Ovary (tissue), 3 donors: ENCODE measurements around the gene IDE.

Source experiments
- POLR2A ChIP-seq: fragments of 450-650 bp; IDR thresholded peaks from one replicate; pipeline ENCODE4 v1.6.1; 2017; ENCODE audit warnings: antibody characterized with exemption, mild to moderate bottlenecking, moderate library complexity
- TF ChIP-seq, protein P1 (sequence below), 3 donors: fragments of 450-650 bp in 2 of 3; fragments of 200-600 bp in 1 of 3; IDR thresholded peaks; one replicate each; pipeline versions ENCODE4 v1.5.1 to v1.8.0; 2016 to 2022; ENCODE audit warnings: antibody characterized with exemption in 3 of 3, mild to moderate bottlenecking in 1 of 3
- donor health status: DM: no; HTN: no; CAD: no.

DNA sequence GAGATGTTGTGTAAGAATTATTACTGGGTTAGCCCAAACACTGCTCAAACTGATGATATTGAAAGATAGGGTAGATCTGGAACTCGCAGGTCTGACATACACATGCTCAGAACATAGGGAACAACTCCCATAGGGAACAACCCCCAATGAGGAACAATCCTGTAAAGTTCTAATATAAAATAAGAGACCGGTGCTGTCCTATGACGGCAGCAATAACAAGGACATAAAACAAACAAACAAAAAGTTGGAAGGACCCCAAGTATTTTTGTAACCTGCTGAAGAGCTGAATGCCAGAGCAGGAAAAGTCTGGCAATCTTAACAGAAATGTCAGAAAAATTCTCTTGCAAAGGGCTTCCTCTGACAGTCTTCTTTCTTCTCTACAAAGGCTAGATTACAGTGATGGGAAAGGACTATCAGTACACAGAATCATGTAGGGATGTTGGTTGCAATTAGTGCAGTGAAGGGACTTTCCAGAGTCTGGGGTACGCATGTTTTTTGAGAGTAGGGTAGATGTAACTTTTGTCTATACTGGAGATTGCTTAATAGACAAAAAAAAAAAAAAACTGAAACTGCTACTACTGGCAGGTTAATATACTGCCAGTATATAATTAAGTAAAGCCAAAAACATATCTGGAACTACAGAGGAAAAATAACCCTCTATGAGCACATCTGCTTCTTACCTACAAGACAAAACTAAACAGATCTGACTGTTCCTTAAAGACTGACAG is 35.5 kb downstream of the IDE start:
- TF ChIP-seq, protein P1, sequence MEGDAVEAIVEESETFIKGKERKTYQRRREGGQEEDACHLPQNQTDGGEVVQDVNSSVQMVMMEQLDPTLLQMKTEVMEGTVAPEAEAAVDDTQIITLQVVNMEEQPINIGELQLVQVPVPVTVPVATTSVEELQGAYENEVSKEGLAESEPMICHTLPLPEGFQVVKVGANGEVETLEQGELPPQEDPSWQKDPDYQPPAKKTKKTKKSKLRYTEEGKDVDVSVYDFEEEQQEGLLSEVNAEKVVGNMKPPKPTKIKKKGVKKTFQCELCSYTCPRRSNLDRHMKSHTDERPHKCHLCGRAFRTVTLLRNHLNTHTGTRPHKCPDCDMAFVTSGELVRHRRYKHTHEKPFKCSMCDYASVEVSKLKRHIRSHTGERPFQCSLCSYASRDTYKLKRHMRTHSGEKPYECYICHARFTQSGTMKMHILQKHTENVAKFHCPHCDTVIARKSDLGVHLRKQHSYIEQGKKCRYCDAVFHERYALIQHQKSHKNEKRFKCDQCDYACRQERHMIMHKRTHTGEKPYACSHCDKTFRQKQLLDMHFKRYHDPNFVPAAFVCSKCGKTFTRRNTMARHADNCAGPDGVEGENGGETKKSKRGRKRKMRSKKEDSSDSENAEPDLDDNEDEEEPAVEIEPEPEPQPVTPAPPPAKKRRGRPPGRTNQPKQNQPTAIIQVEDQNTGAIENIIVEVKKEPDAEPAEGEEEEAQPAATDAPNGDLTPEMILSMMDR (IDR thresholded peaks at IDR 0.05): no peak
- no peak for TF ChIP-seq POLR2A
